ENCODE data around the gene CCDC85C. TPM values are rescaled to one million over a fixed set of nuclear protein-coding genes. Genes with fewer than 3 reads are reported as not detected.

CCDC85C gene
- total and polyA plus RNA-seq, 2 of the 8 experiments (the other 6 are each of a cell fraction or from before 2014, with no cell fraction given), result 16.8 to 35.8 TPM

DNA sequence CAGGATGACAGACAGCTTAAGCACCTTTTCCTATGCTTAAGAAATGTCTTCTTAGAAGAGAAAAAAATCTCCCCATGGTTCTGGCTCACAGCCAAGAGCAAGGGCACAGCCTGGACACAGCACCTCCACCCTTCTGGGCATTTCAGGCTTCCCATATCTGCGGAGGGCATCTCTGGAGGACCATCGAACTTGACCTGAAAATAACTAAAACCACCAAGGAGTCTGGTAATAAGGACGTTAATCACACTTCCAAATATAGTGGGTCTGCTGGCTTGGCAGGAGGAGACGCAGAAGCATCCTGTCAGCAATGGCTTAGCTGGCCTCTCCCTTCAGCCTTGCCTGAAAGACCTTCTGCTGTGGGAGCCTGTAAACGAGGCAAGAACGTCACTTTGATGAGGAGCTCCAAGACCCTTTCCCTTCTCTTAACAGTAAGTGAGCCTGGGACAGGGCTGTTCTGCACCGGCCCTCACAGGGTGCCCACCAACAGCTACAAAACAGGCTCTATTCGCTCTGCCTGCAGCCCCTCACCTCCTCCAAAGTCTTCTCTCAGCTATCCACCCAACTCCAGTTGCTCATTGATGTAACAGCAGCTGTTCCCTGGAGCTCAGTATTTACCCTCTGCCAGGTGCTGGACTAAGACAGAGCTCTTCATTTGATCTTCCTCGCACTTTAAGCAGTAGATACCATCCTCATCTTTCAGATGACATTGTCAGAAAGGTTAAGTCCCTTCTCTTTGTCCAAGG is 136.5 kb downstream of the CCDC85C start (continued):
- TF ChIP-seq EP300 (IDR thresholded peaks at IDR 0.05; ENCODE audit: borderline replicate concordance in 1 of 2, low read depth in 2 of 2, low read length in 2 of 2), result no peak
- no peak for TF ChIP-seq EZH2 (IDR thresholded peaks at IDR 0.05; ENCODE audit: low read depth, low read length, severe bottlenecking)

Data from H1 (cell line).